ENCODE data around the gene KRT1.

DNA sequence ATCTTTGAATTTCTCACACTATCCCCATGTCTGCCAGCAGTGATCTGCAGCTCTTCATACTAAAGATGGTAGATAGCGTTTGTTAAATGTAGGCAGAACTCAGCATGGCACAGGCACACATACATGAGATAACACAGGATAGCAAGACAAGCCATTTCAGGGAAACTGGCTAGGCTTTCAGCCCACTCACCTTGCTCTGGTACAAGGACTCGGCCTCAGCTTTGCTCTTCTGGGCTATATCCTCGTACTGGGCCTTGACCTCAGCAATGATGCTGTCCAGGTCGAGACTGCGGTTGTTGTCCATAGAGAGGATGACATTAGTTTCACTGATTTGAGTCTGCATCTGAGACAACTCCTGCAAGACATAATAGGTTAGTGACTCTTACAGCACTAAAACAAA lies 3.1 kb downstream of the KRT1 start:
- TF ChIP-seq POLR2AphosphoS5 (IDR thresholded peaks at IDR 0.05) (no peak), EP300 (IDR thresholded peaks at IDR 0.05) (no peak), CTCF (IDR thresholded peaks at IDR 0.05) (no peak), POLR2A (IDR thresholded peaks at IDR 0.05) (no peak)

Data from suprapubic skin (tissue), 4 donors.